Stimulated activated CD8-positive, alpha-beta memory T cell treated with anti-CD3 and anti-CD28 coated beads, Interleukin-7, amount 100 ng/mL, for 4 hours (primary cell): ENCODE measurements around the gene RPS19.

Experiments
- DNase-seq, 2 donors: peaks; one replicate each; pipeline ENCODE4 v3.0.0-alpha.2; 2020; ENCODE audit warnings: low read depth in 2 of 2

The RPS19 gene

GRCh38 chr19:41915021-41915775, 55.1 kb downstream of the RPS19 start:
- no peak for DNase-seq

DNA sequence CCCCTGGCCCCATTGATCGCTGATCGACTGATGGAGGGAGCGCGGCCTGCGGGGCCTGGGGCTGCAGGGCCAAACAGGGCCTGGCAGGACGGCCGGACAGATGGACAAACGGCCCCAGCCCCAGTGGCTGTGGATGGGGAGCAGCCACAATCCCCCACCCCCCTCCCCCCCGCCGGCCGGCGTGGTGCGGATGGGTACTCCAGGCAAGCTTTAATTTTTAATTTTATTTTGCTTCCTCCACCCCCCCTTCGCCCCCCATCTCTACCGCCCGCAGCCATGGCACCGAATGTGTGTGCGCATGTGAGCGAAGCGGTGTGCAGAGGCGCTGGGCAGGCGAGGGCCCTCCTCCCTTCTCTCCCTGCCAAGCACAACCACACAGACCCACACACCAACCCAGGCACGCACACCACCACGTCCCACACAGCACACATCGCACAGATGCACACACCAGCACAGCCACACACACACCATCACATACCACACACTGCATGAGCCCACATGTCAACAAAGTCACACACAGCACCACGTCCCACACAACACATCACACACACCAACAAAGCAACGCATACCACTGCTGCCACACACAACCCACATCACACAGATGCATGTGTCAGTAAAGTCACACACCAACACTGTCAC, 55.8 kb downstream of the RPS19 start:
- DNase-seq: no peak

- DNase-seq: no peak
Observed at GRCh38 chr19:41917676-41918075, 57.6 kb downstream of the RPS19 start.

DNA sequence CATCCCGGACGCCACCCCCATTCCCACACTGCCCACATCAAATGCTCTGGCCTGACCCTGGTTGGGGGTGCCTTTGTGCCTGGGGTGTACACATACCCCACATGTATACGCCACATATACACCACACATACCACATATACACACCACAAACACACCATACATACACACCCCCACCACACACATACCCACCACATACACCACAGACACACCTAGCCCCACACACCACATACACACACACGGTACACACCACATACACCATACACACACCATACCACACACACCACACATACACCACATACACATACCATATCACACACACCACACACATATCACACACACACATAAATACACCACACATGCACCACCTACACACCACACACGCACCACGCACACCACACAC, 58.0 kb downstream of the RPS19 start:
- DNase-seq: no peak

- DNase-seq: no peak
Observed at GRCh38 chr19:41918653-41919244, 58.7 kb downstream of the RPS19 start.

DNA sequence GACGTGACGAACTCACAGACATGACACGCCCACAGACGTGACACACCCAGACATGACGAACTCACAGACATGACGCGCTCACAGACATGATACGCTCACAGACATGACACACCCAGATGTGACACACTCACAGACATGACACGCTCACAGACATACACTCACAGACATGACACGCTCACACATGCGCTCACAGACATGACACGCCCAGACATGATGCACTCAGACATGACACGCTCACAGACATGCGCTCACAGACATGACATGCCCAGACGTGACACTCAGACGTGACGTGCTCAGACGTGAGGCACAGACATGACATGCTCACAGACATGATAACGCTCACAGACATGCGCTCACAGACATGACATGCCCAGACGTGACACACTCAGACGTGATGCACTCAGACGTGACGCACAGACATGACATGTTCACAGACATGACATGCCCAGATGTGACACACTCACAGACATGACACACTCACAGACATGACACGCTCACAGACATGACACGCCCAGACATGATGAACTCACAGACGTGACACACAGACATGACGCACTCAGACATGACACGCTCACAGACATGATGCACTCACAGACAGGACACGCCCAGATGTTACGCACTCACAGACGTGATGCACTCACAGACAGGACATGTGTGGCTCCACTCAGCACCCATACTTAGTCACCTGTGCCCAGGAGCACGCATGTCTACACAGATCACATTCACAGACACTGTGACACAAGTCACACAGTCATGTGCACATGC, 60.1 kb downstream of the RPS19 start:
- no peak for DNase-seq

DNA sequence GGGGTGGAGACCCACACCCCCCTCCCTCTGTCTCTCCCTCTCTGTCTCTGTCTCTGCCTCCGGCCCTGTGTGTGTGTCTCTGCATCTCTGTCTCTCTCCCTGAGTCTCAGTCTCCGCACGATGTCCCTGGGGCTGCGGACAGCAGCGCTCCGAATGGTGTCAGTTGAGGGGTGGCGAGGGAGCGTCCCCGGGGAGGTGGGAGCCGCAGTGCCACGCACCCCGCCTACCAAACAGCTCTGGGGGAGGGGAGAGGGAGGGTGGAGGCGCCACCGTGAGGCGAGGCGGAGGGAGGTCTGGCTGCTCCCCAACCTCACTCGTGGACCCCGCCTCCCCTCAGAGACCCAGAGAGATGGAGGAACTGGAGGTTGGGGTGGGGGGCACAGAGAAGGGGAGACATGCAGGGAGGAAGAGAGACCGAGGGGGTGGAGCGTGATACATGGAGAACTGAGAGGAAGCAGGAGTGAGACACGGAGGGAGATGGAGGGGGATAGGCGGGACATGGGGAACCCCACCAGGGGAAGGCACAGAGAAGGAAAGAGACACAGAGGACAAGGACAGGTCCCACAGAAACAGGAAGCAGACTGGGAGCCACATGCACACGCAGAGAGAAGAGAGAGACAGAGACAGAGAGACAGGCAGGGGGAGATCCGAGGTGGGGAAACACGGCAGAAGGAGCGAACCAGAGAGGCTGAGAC, 61.0 kb downstream of the RPS19 start:
- DNase-seq: no peak

DNA sequence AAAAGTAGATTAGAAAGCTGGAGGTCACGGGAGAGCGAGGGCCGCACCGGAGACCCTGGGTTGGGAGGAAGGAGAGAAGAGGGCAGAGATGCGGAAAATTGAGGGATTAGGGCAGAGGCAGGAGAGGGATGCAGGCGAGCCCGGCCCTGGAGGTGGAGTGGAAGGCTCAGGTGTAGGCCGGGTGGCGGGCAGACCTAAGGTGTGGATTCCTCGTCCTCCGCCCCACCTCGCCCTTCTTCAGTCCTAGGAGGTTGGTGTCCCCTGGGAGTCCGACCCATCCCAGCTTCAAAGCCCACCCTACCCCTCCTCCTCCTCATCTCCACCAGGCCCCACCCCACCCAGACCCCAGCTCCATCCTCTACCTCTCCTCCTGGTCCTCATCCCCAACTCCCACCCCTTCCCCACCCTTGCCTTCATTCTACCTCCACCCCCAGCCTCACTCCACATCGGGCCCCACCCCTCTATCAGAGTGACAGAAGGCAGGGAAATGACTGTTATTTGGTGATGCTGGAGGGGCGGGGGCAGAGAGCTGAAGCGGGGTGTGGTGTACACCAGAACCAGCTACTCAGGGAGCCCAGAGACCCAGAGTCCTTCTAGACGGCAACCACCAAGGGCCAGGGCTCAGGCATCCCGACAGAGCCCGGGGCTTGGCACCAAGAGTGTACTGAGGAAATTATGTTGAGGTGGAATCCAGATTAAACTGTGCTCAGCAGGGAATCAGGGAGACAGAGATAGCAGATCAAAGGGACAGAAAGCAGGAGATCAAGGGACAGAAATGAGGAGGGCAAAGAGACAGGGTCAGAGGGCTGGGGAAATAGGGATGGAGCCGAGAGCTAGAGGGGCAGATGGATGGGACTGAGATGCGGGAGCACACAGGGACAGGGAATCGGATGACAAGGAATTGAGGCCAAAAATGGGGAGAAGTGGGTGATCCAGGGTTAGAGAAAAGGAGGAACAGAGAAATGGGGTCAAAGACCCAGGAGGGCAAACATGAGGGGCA, 61.8 kb downstream of the RPS19 start:
- DNase-seq: no peak
